HepG2 (cell line): Measurements from ENCODE around the gene BACH2.

Source experiments
- MXI1 ChIP-seq: IDR thresholded peaks from 3 replicates; pipeline ENCODE4 v1.6.1; 2012; ENCODE audit warnings: low read depth, low read length, inconsistent platforms, borderline replicate concordance
- POLR2AphosphoS5 ChIP-seq: IDR thresholded peaks from 2 replicates; pipeline ENCODE4 v1.6.1; 2012; ENCODE audit warnings: low read depth, low read length
- TCF7 ChIP-seq: sonication (generic); IDR thresholded peaks from 2 replicates; pipeline ENCODE4 v1.6.1; 2016; ENCODE audit warnings: antibody characterized with exemption, low read depth
- TF ChIP-seq, protein P1 (sequence below): sonication (generic); formaldehyde crosslinking; IDR thresholded peaks from 2 replicates; pipeline ENCODE4 v1.5.0; 2020; ENCODE audit warnings: mild to moderate bottlenecking, missing genetic modification reagents, moderate library complexity

DNA sequence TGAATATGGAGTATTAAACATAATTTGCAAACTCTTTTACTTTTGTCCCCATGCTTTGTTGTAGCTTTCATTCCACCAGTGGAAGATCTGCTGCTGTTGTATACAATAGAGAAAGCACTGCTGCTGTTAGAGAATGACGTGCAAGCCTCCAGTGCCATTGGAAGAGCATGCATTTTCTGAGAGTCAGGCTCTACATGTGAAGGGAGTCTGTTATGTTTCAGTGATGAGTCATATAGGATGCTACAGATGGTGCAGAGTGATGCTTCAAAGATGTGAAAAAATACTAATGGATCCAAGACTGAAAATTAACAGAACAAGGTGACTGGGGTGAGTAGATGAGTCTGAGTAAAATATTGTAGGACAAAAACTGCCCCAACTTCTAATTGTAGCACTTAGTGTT is 22.4 kb upstream of the BACH2 start:
- TF ChIP-seq TCF7, result no peak
- TF ChIP-seq, protein P1, sequence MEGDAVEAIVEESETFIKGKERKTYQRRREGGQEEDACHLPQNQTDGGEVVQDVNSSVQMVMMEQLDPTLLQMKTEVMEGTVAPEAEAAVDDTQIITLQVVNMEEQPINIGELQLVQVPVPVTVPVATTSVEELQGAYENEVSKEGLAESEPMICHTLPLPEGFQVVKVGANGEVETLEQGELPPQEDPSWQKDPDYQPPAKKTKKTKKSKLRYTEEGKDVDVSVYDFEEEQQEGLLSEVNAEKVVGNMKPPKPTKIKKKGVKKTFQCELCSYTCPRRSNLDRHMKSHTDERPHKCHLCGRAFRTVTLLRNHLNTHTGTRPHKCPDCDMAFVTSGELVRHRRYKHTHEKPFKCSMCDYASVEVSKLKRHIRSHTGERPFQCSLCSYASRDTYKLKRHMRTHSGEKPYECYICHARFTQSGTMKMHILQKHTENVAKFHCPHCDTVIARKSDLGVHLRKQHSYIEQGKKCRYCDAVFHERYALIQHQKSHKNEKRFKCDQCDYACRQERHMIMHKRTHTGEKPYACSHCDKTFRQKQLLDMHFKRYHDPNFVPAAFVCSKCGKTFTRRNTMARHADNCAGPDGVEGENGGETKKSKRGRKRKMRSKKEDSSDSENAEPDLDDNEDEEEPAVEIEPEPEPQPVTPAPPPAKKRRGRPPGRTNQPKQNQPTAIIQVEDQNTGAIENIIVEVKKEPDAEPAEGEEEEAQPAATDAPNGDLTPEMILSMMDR, result no peak
- no peak for TF ChIP-seq MXI1
- TF ChIP-seq POLR2AphosphoS5, result no peak
